Activated CD4-positive, alpha-beta T cell treated with anti-CD3 and anti-CD28 coated beads for 36 hours (primary cell): ENCODE data around the gene DMBT1. TPM values are rescaled to one million over a fixed set of nuclear protein-coding genes. Genes with fewer than 3 reads are reported as not detected.

ENCODE experiments used
- ATAC-seq: fragments of 200-7000 bp; cut with Tn5 transposase; one replicate; pipeline ENCODE4 v1.10.0; 2021; ENCODE audit warnings: mild to moderate bottlenecking, moderate library complexity
- CTCF ChIA-PET: fragments of 350-600 bp; sonication (Branson Sonifier 250); formaldehyde crosslinking; loops from one replicate; lab custom pipeline; 2021; ENCODE audit warnings: antibody characterized with exemption; lab: Charles Lee
- POLR2A ChIA-PET: fragments of 350-600 bp; sonication (Branson Sonifier 250); formaldehyde crosslinking; loops from one replicate; lab custom pipeline; 2021; ENCODE audit warnings: antibody characterized with exemption, inconsistent platforms; lab: Charles Lee
- DNase-seq: peaks from one replicate; pipeline ENCODE4 v3.0.0-alpha.2; 2020
- H3K27ac Mint-ChIP-seq: one replicate; pipeline ENCODE4 v1.8.0; 2021; ENCODE audit warnings: mixed read lengths
- H3K27me3 Mint-ChIP-seq: one replicate; pipeline ENCODE4 v1.8.0; 2021; ENCODE audit warnings: mixed read lengths
- H3K36me3 Mint-ChIP-seq: one replicate; pipeline ENCODE4 v1.8.0; 2021; ENCODE audit warnings: low read depth, mixed read lengths
- H3K4me1 Mint-ChIP-seq: one replicate; pipeline ENCODE4 v1.8.0; 2021; ENCODE audit warnings: mixed read lengths
- H3K4me3 Mint-ChIP-seq: one replicate; pipeline ENCODE4 v1.8.0; 2021; ENCODE audit warnings: mild to moderate bottlenecking, moderate library complexity, mixed read lengths
- H3K9me3 Mint-ChIP-seq: one replicate; pipeline ENCODE4 v1.8.0; 2021; ENCODE audit warnings: low read depth, mixed read lengths
- intact Hi-C, 2 experiments: fragments of 100-400 bp; cut with DNase I in 1 of 2; cut with micrococcal nuclease in 1 of 2; formaldehyde crosslinking; loops; one replicate each; pipeline versions ENCODE4 v1.14.2 to v1.15.1; 2022 to 2024; cut with DNase I, micrococcal nuclease
- total RNA-seq, 2 experiments: library from RNA; stranded (reverse); gene quantifications; one replicate each; pipeline ENCODE4 v1.2.3, GENCODE V29; 2021

DMBT1 gene
- total RNA-seq, 2 experiments from 2014 or later = not detected

DNA sequence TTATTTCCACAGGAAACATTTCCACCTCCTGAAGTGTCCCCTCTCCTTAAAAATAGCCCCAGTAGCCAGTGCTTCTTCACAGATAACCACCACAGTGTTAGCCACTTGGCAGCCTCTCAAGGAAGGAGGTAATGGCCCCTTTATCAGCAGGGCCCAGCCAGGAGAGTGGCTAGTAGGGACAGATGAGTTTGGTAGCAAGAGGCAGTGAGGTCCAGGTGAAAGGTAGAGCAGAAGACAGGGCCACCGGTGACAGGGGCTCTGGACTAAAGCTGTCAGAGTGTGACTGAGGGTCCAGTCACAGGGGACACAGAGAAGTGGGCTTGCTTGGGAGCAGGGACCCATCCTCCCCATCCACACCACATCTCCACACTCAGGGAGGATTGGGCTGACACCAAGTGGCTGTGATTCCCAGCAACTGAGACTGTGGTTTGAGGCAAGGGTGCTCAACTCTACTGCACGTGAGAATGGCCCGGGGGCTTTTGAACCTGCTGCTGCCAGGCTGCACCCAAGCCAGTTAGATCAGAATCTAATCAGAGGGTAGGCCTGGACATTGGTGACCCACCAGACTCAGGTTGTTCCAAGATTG is 86.9 kb downstream of the DMBT1 start:
- POLR2A ChIA-PET = no interaction called here

DNA sequence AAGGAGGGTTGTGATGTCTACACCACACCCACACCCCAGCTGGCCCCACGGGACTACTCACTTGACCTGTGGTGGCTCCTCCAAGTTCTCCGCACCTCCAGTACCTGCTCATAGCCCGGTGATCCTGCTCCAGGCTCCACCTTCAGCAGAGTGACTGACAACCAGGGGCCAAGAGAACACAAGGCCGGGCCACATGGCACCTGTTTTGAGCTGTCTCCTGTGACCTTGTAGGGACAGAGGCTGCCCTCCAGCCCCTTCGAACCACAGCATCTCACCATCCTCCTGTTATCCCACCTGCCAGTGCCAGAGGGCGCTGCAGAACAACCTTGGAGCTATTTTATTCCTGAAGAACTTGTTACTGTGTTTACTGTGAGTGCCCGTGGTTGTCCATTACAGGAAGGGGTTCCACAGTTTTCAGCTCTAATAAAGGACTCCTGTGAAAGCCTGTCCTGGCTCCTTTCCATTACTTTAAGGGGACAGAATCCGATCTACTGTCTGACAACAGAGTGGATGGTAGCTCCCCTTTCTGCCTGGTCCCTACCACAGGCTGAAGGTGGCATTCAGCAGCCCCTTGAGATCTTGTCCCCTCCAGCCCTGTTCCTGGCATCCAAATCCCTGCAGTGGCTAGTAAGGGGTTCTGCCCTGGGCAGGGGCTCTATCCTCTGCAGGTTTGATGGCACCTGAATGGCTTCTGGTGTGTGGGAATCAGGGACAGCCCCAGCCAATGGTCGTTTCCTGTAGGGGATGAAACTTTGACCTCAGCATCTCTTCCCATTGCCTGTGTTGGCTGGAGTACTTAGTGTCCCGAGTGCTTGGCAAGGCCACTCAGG is 88.3 kb downstream of the DMBT1 start:
- no peak overlapping the region for H3K27ac Mint-ChIP-seq
- intact Hi-C loops = loop anchor here (1.0 to 5.0 kb wide), 3 partner anchors 53 to 910 kb away; no protein-coding TSS in a partner anchor
- H3K4me1 Mint-ChIP-seq = no peaks in the 10 kb centered on the region
- peaks cover 2% of the 10 kb centered on the region for H3K9me3 Mint-ChIP-seq
- ATAC-seq = peak; percentile 39
- H3K36me3 Mint-ChIP-seq = no peaks in the 10 kb centered on the region
- peak; percentile 62 for DNase-seq
- POLR2A ChIA-PET = no interaction called here
- no peak overlapping the region for H3K4me3 Mint-ChIP-seq
- peaks cover 29% of the 10 kb centered on the region for H3K27me3 Mint-ChIP-seq
- CTCF ChIA-PET = interaction anchor here (0.5 to 1.9 kb wide), 14 partner anchors 9 to 83 kb away, joined by 3 to 7 read pairs (median 3); partner anchors contain the start of gene C10orf120

More for the DNA sequence above, 86.9 kb downstream of the DMBT1 start:
- H3K9me3 Mint-ChIP-seq = peaks cover 2% of the 10 kb centered on the region
- no peak for ATAC-seq
- CTCF ChIA-PET = interaction anchor here (0.6 to 0.7 kb wide), 2 partner anchors 347 to 593 kb away, joined by 3 read pairs; no protein-coding TSS in a partner anchor
- no peaks in the 10 kb centered on the region for H3K4me1 Mint-ChIP-seq
- H3K27ac Mint-ChIP-seq = no peak overlapping the region
- intact Hi-C loops = loop anchor here in 1 of 2 experiments (5.0 kb wide), 1 partner anchor 55 kb away; no protein-coding TSS in a partner anchor
- H3K36me3 Mint-ChIP-seq = no peaks in the 10 kb centered on the region
- H3K27me3 Mint-ChIP-seq = peaks cover 21% of the 10 kb centered on the region
- DNase-seq = no peak
- H3K4me3 Mint-ChIP-seq = no peak overlapping the region

DNA sequence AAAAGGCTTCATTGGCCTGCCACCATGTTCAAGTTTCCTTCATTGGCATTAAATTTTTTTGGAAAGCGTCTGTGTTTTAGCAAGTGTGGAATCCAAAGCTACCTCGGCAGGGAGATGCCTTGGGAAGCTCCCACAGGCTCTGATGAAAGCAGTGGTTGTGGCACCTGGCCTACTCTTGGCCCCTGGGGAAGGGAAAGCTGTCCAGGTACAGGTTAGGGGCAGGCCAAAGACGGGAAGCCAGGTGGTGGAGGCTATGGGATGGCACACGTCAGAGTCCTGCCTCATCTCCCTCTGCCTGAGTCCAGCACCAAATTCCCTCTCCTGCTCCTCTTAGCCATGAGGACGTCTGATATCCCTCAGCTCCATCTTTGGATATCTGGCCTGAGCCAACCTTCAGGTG is 89.3 kb downstream of the DMBT1 start:
- Mint-ChIP-seq H3K36me3 (no peaks in the 10 kb centered on the region), H3K9me3 (peaks cover 2% of the 10 kb centered on the region), H3K27me3 (peaks cover 30% of the 10 kb centered on the region), H3K4me3 (no peak overlapping the region), H3K4me1 (no peaks in the 10 kb centered on the region), H3K27ac (no peak overlapping the region)
- ATAC-seq (no peak), DNase-seq (no peak)
- ChIA-PET POLR2A (no interaction called here), CTCF (interaction anchor here (0.6 to 1.9 kb wide), 5 partner anchors 50 to 392 kb away, joined by 3 to 7 read pairs (median 3); partner anchors contain the start of gene C10orf120)
- intact Hi-C loops = loop anchor here in 1 of 2 experiments (5.0 kb wide), 1 partner anchor 52 kb away; no protein-coding TSS in a partner anchor

DNA sequence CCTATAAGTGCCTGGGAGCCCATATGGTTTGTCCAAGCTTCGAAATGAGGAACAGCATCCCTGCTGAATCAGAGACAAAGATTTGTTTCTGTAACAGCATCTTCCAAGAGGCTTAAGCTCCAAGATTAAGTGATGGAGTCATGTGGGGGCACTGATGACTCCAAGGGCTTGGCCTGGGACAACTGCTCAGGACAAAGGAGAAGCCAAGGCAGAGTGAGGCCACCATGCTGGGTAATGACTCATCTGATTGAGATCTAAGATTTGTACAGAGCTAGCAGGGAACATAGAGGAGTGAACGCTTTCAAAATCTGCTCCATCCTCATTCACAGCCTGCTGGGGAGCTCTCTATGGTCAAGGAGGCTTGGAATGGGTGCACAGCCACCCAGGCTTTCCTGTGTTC is 89.8 kb downstream of the DMBT1 start:
- CTCF ChIA-PET = interaction anchor here (0.6 kb wide), 1 partner anchor 101 kb away, joined by 3 read pairs; no protein-coding TSS in a partner anchor
- POLR2A ChIA-PET = no interaction called here

DNA sequence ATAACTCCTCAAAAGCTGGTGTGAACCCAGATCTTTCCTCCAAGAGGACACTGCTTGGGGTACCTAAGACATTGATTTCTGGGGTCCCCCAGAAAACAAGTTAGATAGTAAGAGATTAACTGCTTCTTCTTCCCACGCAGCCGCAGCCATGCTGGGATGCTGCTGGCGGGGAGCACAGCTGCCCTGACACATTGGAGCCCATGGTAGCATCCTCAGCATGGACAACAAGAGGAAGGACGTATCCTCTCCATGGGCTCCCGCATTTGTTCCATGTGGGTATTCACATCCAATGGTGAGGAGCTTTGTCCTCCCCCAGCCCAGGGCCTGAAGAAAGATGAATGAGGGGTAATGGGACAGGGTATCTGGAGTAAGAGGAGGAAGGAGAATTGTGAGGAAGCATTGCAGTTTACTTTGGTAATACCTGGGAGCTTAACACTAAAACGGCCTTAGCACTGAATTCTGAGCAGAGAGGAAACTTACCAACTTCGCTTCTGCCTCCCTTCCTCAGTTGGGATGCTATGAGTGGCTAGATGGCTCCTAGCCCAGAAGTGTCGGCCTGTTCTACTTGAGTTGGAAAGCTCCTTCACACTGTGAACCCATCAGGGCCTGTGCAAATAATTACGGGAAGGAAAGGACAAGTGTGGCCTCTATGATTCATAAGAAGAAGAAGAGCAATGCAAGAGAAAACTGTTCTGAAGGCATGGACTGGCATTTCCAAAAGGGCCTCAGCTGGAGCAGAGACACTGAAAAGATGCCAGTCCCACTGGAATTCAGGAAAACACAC is 95.2 kb downstream of the DMBT1 start:
- CTCF ChIA-PET = interaction anchor here (0.9 kb wide), 1 partner anchor 11 kb away, joined by 3 read pairs; no protein-coding TSS in a partner anchor

More for the DNA sequence above, 89.8 kb downstream of the DMBT1 start:
- Mint-ChIP-seq H3K4me3 (no peak overlapping the region), H3K9me3 (peaks cover 2% of the 10 kb centered on the region), H3K4me1 (no peaks in the 10 kb centered on the region), H3K27ac (no peak overlapping the region), H3K27me3 (peaks cover 34% of the 10 kb centered on the region), H3K36me3 (no peaks in the 10 kb centered on the region)
- no peak for DNase-seq
- ATAC-seq = no peak
- intact Hi-C loops = no loop called here

DNA sequence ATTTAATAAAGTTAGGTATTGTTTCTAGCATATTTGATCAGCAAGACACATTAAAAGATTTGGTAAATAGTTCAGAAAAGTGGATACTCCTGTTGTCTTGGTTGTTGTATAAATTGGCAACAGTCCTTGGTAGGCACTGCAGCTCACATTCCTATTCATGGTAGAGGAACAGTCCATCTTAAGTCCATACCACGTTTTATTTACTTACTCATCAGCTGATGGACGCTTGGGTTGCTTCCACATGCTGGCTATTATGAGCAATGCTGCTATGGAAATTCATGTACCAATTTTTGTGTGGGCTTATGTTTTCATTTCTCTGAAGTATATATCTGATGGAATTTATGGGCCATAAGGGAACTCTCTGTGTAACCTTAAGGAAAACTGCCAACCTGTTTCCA is 95.8 kb downstream of the DMBT1 start:
- ATAC-seq (no peak), DNase-seq (no peak)
- ChIA-PET CTCF (interaction anchor here (0.5 to 0.9 kb wide), 2 partner anchors 12 to 1252 kb away, joined by 3 read pairs; no protein-coding TSS in a partner anchor), POLR2A (no interaction called here)
- intact Hi-C loops = no loop called here
- Mint-ChIP-seq H3K4me1 (no peaks in the 10 kb centered on the region), H3K27me3 (peaks cover 19% of the 10 kb centered on the region), H3K9me3 (peaks cover 2% of the 10 kb centered on the region), H3K4me3 (no peak overlapping the region), H3K27ac (no peak overlapping the region), H3K36me3 (no peaks in the 10 kb centered on the region)

More for the DNA sequence above, 95.2 kb downstream of the DMBT1 start:
- H3K27ac Mint-ChIP-seq = no peak overlapping the region
- no peak overlapping the region for H3K4me3 Mint-ChIP-seq
- peaks cover 24% of the 10 kb centered on the region for H3K27me3 Mint-ChIP-seq
- intact Hi-C loops = no loop called here
- no peaks in the 10 kb centered on the region for H3K36me3 Mint-ChIP-seq
- no peak for DNase-seq
- POLR2A ChIA-PET = no interaction called here
- peaks cover 2% of the 10 kb centered on the region for H3K9me3 Mint-ChIP-seq
- H3K4me1 Mint-ChIP-seq = no peaks in the 10 kb centered on the region
- no peak for ATAC-seq

DNA sequence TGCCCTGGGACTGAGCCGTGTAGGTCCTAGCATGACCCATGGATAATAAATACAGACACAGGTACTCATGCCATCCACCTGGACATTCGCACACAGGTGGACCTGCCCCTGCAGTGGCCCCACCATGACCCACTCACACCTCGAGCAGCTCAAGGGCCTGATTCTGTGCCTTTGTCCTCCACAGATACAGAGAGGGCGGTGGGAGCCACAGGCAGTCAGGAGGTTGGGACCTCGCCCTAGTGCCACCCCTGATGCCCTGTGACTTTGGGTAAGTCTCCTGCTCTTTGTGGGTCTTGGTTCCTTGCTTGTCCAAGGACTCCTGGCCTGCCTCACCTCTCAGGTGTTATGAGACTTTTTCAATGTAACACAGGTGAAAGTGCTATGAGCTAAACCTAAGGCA is 96.2 kb downstream of the DMBT1 start:
- Mint-ChIP-seq H3K4me1 (no peaks in the 10 kb centered on the region), H3K9me3 (peaks cover 2% of the 10 kb centered on the region), H3K4me3 (no peak overlapping the region), H3K27ac (no peak overlapping the region), H3K36me3 (no peaks in the 10 kb centered on the region), H3K27me3 (peaks cover 18% of the 10 kb centered on the region)
- intact Hi-C loops = no loop called here
- ChIA-PET CTCF (interaction anchor here (0.5 to 1.4 kb wide), 3 partner anchors 8 to 1252 kb away, joined by 3 to 4 read pairs (median 3); no protein-coding TSS in a partner anchor), POLR2A (no interaction called here)
- no peak for DNase-seq
- no peak for ATAC-seq

DNA sequence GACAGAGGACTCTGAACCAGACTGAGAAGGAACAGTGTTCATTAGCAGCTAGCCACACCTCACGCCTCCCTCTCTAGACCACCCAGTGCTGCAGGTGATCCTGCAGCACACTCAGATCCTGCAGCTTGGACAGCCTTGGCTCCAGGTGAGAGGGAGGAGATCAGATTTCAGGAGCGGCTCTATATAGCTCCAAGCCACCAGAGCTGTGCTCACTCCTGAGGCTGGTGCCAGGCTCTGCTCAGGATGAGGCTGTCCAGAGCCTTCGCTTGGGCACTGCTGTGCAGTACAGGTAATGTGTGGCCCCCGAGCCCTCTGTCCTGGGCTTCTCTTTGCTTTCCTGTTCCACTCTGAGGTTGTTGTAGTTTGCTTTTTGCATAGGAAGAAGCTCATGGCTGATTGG is 96.7 kb downstream of the DMBT1 start:
- ATAC-seq (no peak), DNase-seq (no peak)
- CTCF ChIA-PET = interaction anchor here (1.4 kb wide), 1 partner anchor 8 kb away, joined by 4 read pairs; no protein-coding TSS in a partner anchor
- H3K4me1 Mint-ChIP-seq = no peaks in the 10 kb centered on the region
- peaks cover 14% of the 10 kb centered on the region for H3K27me3 Mint-ChIP-seq
- H3K4me3 Mint-ChIP-seq = no peak overlapping the region
- POLR2A ChIA-PET = no interaction called here
- no peak overlapping the region for H3K27ac Mint-ChIP-seq
- intact Hi-C loops = no loop called here
- no peaks in the 10 kb centered on the region for H3K9me3 Mint-ChIP-seq
- no peaks in the 10 kb centered on the region for H3K36me3 Mint-ChIP-seq

DNA sequence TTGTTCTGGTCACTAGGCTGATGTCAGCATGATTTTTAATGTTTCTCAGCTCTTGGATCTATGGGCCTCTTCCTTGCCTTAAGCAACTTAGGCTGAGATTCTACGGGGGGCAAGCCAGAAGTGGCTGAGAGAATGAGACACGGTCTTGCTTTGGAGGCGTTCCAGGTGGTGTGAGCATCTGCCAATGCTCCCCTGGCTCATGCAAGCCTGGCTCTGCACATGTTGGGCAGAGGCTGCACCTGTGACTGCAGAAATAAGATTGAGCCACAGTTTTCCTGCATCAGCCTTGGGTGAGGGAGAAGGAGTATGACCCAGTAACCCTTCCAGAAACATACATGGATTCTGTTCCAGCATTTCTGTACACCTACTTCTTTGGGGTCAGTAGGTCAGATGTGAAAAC is 97.2 kb downstream of the DMBT1 start:
- CTCF ChIA-PET = interaction anchor here (1.4 kb wide), 1 partner anchor 9 kb away, joined by 4 read pairs; no protein-coding TSS in a partner anchor
- ATAC-seq = no peak
- no peak overlapping the region for H3K4me3 Mint-ChIP-seq
- DNase-seq = no peak
- intact Hi-C loops = no loop called here
- POLR2A ChIA-PET = no interaction called here
- no peaks in the 10 kb centered on the region for H3K4me1 Mint-ChIP-seq
- H3K9me3 Mint-ChIP-seq = no peaks in the 10 kb centered on the region
- no peaks in the 10 kb centered on the region for H3K36me3 Mint-ChIP-seq
- H3K27me3 Mint-ChIP-seq = peaks cover 11% of the 10 kb centered on the region
- no peak overlapping the region for H3K27ac Mint-ChIP-seq

DNA sequence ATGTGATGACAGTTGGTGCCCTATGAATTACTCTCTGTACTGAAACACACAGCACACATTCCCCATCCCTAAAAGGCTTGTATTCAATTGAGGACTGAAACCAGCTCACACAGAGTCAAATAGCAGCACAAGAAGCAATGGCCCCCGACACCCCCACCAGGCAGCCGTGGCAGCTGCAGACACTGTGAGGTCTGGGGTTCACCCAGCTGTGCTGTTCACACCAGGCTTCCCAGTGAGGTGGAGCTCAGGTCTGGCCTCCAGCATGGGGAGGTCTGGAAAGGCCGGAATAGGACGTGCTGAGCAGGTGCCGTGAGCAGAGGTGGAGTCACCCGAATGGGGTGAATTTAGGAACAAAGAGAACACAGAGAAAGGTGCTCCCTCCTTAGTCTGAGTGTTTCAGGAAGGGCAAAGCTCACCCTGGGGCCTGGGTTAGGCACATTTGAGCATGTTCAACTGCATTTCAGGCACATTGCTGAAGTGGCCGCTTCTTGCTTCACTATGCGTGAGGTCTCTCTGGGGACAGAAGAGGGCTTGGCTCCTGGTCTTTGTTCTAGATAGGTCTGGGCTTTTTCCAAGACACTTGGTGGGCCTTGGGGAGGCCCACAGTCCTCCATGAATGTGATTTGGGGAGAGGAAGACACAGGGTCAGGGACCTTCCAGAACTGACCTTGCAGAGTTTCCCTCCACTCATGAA is 97.9 kb downstream of the DMBT1 start:
- POLR2A ChIA-PET = no interaction called here
- ATAC-seq = no peak
- Mint-ChIP-seq H3K27me3 (peaks cover 5% of the 10 kb centered on the region), H3K36me3 (no peaks in the 10 kb centered on the region), H3K9me3 (no peaks in the 10 kb centered on the region), H3K4me1 (no peaks in the 10 kb centered on the region), H3K27ac (no peak overlapping the region), H3K4me3 (no peak overlapping the region)
- DNase-seq = no peak
- CTCF ChIA-PET = interaction anchor here (0.8 kb wide), 1 partner anchor 10 kb away, joined by 3 read pairs; no protein-coding TSS in a partner anchor
- intact Hi-C loops = no loop called here
